Gastroesophageal sphincter (tissue), 3 donors: Measurements from ENCODE around the gene NDE1.

Source experiments
- EP300 ChIP-seq: sonication (generic); formaldehyde crosslinking; IDR thresholded peaks from one replicate; pipeline ENCODE4 v1.6.1; 2017; ENCODE audit warnings: antibody characterized with exemption, mild to moderate bottlenecking
- POLR2A ChIP-seq, 2 donors: fragments of 450-650 bp; IDR thresholded peaks; one replicate each; pipeline ENCODE4 v1.6.1; 2017; ENCODE audit warnings: antibody characterized with exemption in 2 of 2, mild to moderate bottlenecking in 2 of 2, moderate library complexity in 1 of 2
- POLR2AphosphoS5 ChIP-seq: sonication (generic); formaldehyde crosslinking; IDR thresholded peaks from one replicate; pipeline ENCODE4 v1.6.1; 2017; ENCODE audit warnings: antibody characterized with exemption
- TF ChIP-seq, protein P1 (sequence below), 4 experiments: fragments of 200-600 bp in 2 of 4; fragments of 450-650 bp in 2 of 4; sonication (generic) in 1 of 4; IDR thresholded peaks; one replicate each; pipeline ENCODE4 v1.5.1; 2017 to 2019; ENCODE audit warnings: antibody characterized with exemption in 4 of 4, mild to moderate bottlenecking in 2 of 4, moderate library complexity in 2 of 4

DNA sequence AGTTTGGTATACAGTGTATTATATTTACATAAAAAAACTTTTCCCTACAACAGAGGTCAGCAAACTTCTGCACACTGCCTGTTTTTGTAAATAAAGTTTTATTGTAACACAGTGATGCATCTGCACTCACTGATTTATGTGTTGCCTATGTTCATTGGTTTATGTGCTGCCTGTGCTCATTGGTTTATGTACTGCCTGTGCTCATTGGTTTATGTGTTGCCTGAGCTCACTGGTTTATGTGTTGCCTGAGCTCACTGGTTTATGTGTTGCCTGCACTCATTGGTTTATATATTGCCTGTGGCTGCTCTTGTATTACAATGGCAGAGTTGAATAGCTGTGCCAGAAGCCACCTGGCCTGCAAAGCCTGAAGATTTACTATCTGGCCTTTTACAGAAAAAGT is 125.2 kb downstream of the NDE1 start:
- TF ChIP-seq POLR2A (IDR thresholded peaks at IDR 0.05) = no peak
- TF ChIP-seq, protein P1, sequence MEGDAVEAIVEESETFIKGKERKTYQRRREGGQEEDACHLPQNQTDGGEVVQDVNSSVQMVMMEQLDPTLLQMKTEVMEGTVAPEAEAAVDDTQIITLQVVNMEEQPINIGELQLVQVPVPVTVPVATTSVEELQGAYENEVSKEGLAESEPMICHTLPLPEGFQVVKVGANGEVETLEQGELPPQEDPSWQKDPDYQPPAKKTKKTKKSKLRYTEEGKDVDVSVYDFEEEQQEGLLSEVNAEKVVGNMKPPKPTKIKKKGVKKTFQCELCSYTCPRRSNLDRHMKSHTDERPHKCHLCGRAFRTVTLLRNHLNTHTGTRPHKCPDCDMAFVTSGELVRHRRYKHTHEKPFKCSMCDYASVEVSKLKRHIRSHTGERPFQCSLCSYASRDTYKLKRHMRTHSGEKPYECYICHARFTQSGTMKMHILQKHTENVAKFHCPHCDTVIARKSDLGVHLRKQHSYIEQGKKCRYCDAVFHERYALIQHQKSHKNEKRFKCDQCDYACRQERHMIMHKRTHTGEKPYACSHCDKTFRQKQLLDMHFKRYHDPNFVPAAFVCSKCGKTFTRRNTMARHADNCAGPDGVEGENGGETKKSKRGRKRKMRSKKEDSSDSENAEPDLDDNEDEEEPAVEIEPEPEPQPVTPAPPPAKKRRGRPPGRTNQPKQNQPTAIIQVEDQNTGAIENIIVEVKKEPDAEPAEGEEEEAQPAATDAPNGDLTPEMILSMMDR (IDR thresholded peaks at IDR 0.05) = no peak
- TF ChIP-seq EP300 = no peak
- TF ChIP-seq POLR2AphosphoS5 = no peak
